ENCODE measurements around the gene VOPP1. TPM values are rescaled to one million over a fixed set of nuclear protein-coding genes. Genes with fewer than 3 reads are reported as not detected.

The VOPP1 gene
- total and polyA plus RNA-seq, 10 of the 15 experiments (the other 5 are each of a cell fraction or from before 2014, with no cell fraction given), result 32.8 to 206 (median 129) TPM

DNA sequence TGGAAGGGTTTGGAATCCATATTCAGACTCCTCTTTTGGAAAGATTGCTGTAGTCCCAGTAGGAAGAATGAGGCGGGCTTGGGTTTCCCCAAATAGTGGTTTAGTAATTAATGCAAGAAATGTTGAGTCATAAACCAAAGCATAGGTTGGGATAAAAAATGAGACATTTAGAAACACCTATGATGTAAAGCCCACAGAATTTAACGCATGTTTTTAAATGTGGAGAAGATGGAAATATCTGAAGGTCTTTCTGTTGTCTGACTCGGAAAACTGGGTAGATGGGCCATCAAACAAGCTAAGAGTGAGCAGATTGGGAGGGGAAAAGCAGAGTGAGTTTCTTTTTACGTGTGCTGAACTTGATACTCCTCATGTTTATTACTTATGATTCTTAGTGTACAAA lies 145.0 kb downstream of the VOPP1 start (continued):
- TF ChIP-seq MYC (IDR thresholded peaks at IDR 0.05; ENCODE audit: insufficient read depth, insufficient read length, insufficient replicate concordance, low read length, severe bottlenecking) (no peak), ZZZ3 (IDR thresholded peaks at IDR 0.05; ENCODE audit: control insufficient read depth, insufficient read length, low read depth) (no peak), NR2C2 (IDR thresholded peaks at IDR 0.05; ENCODE audit: borderline replicate concordance, control insufficient read depth, insufficient read length, low read depth) (no peak), NR2C1 (IDR thresholded peaks at IDR 0.05) (no peak)
- TF ChIP-seq, protein P1, sequence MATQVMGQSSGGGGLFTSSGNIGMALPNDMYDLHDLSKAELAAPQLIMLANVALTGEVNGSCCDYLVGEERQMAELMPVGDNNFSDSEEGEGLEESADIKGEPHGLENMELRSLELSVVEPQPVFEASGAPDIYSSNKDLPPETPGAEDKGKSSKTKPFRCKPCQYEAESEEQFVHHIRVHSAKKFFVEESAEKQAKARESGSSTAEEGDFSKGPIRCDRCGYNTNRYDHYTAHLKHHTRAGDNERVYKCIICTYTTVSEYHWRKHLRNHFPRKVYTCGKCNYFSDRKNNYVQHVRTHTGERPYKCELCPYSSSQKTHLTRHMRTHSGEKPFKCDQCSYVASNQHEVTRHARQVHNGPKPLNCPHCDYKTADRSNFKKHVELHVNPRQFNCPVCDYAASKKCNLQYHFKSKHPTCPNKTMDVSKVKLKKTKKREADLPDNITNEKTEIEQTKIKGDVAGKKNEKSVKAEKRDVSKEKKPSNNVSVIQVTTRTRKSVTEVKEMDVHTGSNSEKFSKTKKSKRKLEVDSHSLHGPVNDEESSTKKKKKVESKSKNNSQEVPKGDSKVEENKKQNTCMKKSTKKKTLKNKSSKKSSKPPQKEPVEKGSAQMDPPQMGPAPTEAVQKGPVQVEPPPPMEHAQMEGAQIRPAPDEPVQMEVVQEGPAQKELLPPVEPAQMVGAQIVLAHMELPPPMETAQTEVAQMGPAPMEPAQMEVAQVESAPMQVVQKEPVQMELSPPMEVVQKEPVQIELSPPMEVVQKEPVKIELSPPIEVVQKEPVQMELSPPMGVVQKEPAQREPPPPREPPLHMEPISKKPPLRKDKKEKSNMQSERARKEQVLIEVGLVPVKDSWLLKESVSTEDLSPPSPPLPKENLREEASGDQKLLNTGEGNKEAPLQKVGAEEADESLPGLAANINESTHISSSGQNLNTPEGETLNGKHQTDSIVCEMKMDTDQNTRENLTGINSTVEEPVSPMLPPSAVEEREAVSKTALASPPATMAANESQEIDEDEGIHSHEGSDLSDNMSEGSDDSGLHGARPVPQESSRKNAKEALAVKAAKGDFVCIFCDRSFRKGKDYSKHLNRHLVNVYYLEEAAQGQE (IDR thresholded peaks at IDR 0.05; ENCODE audit: low read depth, low read length), result no peak
- TF ChIP-seq, protein P2, sequence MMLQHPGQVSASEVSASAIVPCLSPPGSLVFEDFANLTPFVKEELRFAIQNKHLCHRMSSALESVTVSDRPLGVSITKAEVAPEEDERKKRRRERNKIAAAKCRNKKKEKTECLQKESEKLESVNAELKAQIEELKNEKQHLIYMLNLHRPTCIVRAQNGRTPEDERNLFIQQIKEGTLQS (IDR thresholded peaks at IDR 0.05; ENCODE audit: borderline replicate concordance, extremely low read depth, low read depth, low read length), result no peak
- TF ChIP-seq, protein P3, sequence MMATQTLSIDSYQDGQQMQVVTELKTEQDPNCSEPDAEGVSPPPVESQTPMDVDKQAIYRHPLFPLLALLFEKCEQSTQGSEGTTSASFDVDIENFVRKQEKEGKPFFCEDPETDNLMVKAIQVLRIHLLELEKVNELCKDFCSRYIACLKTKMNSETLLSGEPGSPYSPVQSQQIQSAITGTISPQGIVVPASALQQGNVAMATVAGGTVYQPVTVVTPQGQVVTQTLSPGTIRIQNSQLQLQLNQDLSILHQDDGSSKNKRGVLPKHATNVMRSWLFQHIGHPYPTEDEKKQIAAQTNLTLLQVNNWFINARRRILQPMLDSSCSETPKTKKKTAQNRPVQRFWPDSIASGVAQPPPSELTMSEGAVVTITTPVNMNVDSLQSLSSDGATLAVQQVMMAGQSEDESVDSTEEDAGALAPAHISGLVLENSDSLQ (IDR thresholded peaks at IDR 0.05), result no peak
